Fibroblast of villous mesenchyme (primary cell): Measurements from ENCODE around the gene KCNQ1OT1. TPM values are rescaled to one million over a fixed set of nuclear protein-coding genes. Genes with fewer than 3 reads are reported as not detected.

Experiments used
- DNase-seq: peaks from one replicate; pipeline ENCODE4 v3.0.0-alpha.2; 2010; ENCODE audit warnings: low read depth
- H3K4me3 ChIP-seq: 2 replicates; pipeline ENCODE4 v1.5.1; 2011; ENCODE audit warnings: low read depth, mild to moderate bottlenecking, low read length
- CTCF ChIP-seq: IDR thresholded peaks from 2 replicates; pipeline ENCODE4 v1.5.1; 2012; ENCODE audit warnings: low read depth, mild to moderate bottlenecking, low read length; ENCODE audit not compliant: insufficient read depth
- total RNA-seq: library from RNA; depleted of rRNA; stranded (reverse); fragments of >200 nt; gene quantifications from 2 replicates; pipeline ENCODE4 v1.2.3, GENCODE V29; 2012

KCNQ1OT1 gene
- total RNA-seq, 1 donor: 6.0 TPM

GRCh38 chr11:2625183-2625582, 74.6 kb downstream of the KCNQ1OT1 start:
- DNase-seq: no peak
- no peak overlapping the region for H3K4me3 ChIP-seq
- TF ChIP-seq CTCF: no peak

- TF ChIP-seq CTCF: no peak
- H3K4me3 ChIP-seq: no peak overlapping the region
- DNase-seq: no peak
These were observed 77.9 kb downstream of the KCNQ1OT1 start for GRCh38 chr11:2621894-2622293.

GRCh38 chr11:2612884-2613571, 86.8 kb downstream of the KCNQ1OT1 start:
- DNase-seq: peak; percentile 49
- no peak overlapping the region for H3K4me3 ChIP-seq
- no peak for TF ChIP-seq CTCF

GRCh38 chr11:2609345-2609744, 90.4 kb downstream of the KCNQ1OT1 start:
- TF ChIP-seq CTCF: no peak
- no peak for DNase-seq
- no peak overlapping the region for H3K4me3 ChIP-seq

- TF ChIP-seq CTCF: no peak
- H3K4me3 ChIP-seq: no peak overlapping the region
- no peak for DNase-seq
These were observed 100.1 kb downstream of the KCNQ1OT1 start for GRCh38 chr11:2599561-2600189.

GRCh38 chr11:2595204-2595603, 104.6 kb downstream of the KCNQ1OT1 start:
- H3K4me3 ChIP-seq: no peak overlapping the region
- no peak for TF ChIP-seq CTCF
- no peak for DNase-seq
